ENCODE measurements around the gene MDFIC.
A peak's percentile ranks its signal among the peaks of the same experiment; 100 is the strongest.

Gene MDFIC

DNA sequence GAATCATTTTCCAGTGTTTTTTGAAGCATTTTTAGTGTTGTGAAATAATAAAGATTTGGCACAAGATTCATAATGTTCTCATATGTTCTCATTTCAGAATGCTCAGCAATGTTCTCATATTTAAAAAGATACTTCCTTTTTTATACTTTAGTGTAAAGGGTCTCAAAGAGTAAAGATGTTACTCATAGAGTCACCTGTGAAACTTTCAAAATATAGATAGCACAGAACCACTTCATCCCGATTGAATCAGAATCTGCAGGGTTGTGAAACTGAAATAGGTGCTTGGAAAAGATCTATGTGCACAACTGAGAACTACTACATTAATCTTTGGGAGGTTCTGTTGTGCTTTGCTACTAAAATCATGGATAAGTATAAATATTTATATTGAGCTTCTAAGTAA, 144.7 kb downstream of the MDFIC start:
- Histone ChIP-seq H3K4me1 (peaks cover 5 to 12% (median 8%) of the 10 kb centered on the region in 10 experiments; a peak in 16 of 20 replicates), H3K27me3 (no peaks in the 10 kb centered on the region), H3K36me3 (no peaks in the 10 kb centered on the region), H3K4me2 (peak overlapping the region in 3 of 11 experiments; percentile 21 to 55 (median 41); a peak in 3 of 22 replicates), H3K9ac (no peak overlapping the region), H3K27ac (no peak overlapping the region), H3K4me3 (no peak overlapping the region), H4K20me1 (no peaks in the 10 kb centered on the region), H3K9me3 (replicated peaks in 1 of 11) (no peaks in the 10 kb centered on the region)
- no peak for TF ChIP-seq Cebpa-rat (IDR thresholded peaks at IDR 0.05)

DNA sequence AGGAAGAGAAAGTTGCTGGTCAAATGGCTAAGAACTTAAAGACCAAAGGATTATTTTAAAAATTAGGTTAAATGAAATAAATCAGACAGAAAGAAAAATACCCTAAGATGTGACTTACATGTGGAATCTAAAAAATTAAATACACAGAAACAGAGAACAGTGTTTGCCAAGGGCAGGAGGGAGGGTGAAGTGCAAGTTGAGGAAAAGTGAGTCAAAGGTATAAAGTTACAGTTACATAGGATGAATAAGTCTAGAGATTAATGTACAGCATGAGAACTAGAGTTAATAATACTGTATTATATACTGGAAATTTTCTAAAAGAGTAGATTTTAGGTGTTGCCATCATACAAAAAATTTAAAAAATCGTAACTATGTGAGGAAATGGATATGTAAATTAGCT, 146.3 kb downstream of the MDFIC start:
- H3K4me3 ChIP-seq, result no peak overlapping the region
- H3K27me3 ChIP-seq, result no peaks in the 10 kb centered on the region
- H3K36me3 ChIP-seq, result no peaks in the 10 kb centered on the region
- H3K9ac ChIP-seq, result no peak overlapping the region
- H3K4me2 ChIP-seq, result no peak overlapping the region
- H3K4me1 ChIP-seq, result peaks cover 5 to 19% (median 8%) of the 10 kb centered on the region in 10 experiments; a peak in 16 of 20 replicates
- H3K9me3 ChIP-seq (replicated peaks in 1 of 11), result no peaks in the 10 kb centered on the region
- TF ChIP-seq Cebpa-rat (IDR thresholded peaks at IDR 0.05), result no peak
- no peaks in the 10 kb centered on the region for H4K20me1 ChIP-seq
- H3K27ac ChIP-seq, result no peak overlapping the region
